ENCODE measurements around the gene LAMTOR4.

The LAMTOR4 gene

DNA sequence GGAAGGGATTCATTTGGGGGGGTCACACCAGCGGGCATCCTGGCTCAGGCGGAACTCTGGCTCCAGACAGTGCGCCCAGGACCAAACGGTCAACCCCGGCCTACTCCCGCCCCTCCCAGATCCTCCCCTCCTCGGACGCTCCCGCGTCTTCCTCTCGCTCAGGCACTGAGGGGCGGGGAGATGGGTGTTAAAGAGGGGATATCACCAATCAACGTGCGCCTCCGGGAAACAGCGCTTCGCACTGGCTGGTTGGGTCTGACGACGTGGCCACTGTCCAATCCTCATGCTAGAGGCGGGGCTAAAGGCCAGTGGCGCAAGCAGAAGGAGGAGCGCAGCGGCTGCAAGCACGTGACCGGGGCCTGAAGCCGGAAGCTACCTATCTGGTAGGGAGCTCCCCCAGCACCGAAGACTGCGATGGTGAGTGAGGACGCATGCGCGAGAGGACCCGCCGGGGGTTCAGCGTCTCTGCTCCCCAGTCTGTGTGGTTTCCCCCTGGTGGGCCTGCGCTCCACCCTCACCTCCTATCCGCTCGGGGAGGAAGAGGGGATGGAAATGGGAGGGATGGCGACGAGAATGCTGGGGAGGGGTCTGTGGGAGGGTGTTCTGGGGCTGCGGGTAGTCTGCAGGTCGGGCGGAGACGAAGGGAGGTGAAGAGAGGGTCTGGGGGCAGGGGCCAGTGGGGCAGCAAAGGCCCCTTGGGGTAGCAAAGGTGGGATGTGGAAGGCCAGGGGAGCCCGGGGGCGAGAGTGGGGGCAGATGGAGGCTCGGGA, at the start of gene LAMTOR4:
LAMTOR4 (plus strand) TSS at position 360 of the 770 bp plus-strand sequence; CDS start at position 415, 55 bp downstream.
- peak; percentile 95 to 99 for DNase-seq (ENCODE audit: extremely low read depth in 1 of 2, low read depth in 1 of 2)

DNA sequence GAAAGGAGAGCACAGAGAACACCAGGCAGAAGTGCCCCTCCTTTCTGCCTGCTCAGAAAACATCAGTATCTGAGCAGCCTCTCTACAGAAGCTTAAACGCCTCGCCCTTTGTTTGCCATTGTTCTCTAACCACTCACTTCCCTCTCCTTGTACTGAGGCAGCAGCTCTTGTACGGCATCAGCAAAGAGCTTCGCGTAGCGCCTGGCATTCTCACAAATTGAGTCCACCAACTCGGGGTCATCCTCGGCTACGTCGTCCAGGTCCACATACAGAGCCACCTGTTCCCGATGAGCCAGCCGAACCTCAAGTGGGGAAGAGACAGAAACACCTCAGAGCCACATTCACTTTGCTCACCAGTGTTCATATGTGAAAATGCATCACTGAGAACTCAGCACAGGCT, 49.3 kb upstream of the LAMTOR4 start:
- no peak for DNase-seq (ENCODE audit: extremely low read depth in 1 of 2, low read depth in 1 of 2)

DNA sequence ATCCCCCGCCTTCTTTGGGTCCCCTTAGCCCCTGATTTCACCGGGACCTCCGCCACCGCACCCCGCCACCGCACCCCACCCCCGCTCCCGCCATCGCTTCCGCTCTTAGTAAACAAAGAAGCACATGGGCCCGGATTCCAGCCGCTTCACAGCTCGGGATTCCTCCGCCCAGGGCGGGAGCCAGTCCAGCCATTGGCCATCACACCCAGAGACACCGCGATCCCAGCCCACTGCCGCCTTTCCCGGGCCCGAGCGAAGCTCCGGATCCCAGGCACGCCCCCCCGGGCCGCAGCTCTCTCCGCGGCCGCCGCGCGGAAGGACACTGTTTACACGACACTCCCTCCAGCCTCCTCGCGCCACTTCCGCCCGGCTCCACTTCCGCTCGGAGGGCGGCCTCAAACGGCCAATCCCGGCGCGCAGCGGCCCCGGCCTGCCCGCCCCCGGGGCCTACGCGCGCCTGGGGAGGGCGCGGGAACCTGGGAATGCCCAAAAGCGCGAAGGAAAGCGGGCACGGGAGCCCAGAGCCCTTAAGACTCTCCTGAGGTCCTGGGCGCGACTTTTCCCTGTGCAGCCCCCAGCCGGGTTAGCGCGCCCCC, 48.2 kb upstream of the LAMTOR4 start:
- DNase-seq (ENCODE audit: extremely low read depth in 1 of 2, low read depth in 1 of 2), result peak; percentile 71 to 77

DNA sequence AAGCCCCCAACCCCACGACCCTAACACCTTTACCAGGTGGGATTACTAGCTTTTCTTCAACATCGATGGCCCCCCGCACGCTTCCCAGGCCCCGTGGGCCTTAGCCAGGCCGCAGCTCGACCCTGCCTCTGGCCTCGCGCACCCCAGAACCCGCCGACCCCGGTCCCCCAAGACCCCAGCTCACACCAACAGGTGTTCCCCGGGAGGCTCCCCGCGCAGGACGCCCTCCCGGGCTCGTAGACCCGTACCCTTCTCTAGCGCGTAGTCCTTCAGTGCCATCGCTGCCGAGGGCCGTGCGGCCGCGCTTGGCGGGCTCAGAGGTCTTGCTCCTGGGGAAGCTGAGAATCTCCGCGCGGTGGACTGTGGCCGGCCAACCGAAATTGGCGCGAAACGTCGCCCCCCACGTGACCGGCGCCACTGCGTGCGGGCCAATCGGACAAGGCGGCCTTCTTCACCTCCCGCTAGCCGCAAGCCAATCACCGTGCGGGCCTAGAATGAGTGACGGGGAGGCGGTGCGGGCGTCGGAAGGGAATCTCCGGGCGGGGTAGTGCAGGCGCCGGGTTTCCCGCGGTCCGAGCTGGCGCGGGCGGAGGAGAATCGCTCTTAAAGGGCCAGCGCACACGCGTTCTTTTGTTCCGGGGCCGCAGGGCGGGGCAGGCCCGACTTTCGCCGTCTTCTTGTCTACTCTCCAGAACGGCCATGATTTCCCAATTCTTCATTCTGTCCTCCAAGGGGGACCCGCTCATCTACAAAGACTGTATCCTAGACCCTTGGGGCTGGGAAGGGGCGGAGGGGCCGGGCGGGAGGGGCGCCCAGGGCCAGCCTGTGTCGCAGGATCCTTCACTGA, 47.5 kb upstream of the LAMTOR4 start, which contains the start of the genes AP4M1 and MCM7:
AP4M1 (plus strand) TSS at position 628 of the 847 bp plus-strand sequence; CDS start at position 700, 72 bp downstream.
MCM7 (minus strand) TSS at position 382 of the 847 bp plus-strand sequence; CDS start at position 279, 103 bp downstream.
- DNase-seq (ENCODE audit: extremely low read depth in 1 of 2, low read depth in 1 of 2), result peak; percentile 98

DNA sequence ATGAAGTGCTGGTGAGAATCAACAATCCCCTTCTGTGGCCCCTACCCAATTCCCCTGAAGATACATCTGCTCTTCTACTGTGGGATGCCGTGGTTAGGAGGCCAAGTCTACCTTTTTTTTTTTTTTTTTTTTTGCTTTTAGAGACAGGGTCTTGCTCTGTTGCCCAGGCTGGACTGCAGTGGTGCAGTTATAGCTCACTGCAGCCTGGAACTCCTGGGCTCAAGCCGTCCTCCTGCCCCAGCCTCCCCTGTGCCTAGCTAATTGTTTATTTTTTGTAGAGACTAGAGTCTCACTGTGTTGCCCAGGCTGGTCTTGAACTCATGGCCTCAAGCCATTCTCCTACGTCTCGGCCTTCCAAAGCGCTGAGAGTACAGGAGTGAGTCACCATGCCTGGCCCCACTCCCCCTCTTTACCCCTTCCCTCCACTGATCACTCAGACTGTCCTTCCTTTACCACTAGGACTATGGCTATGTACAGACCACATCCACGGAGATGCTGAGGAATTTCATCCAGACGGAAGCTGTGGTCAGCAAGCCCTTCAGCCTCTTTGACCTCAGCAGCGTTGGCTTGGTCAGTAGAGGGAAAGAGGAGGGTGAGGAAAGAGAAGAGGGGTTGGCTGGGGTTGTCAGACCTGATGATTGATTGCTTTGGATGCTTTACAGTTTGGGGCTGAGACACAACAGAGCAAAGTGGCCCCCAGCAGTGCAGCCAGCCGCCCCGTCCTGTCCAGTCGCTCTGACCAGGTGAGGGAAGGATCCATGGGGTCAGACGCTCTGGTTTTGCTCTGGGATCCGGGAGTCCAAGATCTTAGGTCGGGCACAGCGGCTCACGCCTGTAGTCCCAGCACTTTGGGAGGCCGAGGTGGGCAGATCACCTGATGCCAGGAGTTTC, 45.5 kb upstream of the LAMTOR4 start:
- DNase-seq (ENCODE audit: extremely low read depth in 1 of 2, low read depth in 1 of 2), result no peak

DNA sequence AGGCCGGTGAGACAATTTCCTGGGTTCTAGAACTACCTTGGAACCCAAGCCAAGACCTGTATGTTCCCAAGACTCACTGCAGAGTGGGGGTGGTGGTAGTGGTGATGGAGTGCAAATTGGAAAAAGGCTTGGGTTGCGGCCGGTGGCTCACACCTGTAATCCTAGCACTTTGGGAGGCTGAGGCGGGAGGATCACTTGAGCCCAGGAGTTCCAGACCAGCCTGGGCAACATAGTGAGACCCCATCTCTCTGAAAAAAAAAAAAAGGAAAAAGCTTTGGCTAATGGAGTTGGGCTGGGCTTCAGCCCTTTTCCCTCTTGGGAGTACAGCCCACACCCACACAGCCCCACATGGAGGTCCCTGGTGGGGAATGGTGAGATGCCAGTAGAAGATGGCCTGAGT, 43.2 kb upstream of the LAMTOR4 start:
- DNase-seq (ENCODE audit: extremely low read depth in 1 of 2, low read depth in 1 of 2), result no peak

DNA sequence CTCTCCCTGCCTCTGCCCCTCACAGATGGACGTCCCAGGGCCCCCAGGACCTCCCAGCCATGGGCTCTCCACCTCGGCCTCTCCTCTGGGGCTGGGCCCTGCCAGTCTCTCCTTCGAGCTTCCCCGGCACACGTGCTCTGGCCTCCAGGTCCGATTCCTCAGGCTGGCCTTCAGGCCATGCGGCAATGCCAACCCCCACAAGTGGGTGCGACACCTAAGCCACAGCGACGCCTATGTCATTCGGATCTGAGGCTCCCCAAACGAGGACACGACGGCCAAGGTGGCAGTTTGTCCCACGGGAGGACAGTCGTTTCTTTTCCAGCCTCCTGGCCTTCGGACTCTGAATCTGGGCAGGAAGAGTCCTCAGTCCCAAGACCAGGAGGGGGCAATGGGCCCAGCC, 42.1 kb upstream of the LAMTOR4 start:
- no peak for DNase-seq (ENCODE audit: extremely low read depth in 1 of 2, low read depth in 1 of 2)

DNA sequence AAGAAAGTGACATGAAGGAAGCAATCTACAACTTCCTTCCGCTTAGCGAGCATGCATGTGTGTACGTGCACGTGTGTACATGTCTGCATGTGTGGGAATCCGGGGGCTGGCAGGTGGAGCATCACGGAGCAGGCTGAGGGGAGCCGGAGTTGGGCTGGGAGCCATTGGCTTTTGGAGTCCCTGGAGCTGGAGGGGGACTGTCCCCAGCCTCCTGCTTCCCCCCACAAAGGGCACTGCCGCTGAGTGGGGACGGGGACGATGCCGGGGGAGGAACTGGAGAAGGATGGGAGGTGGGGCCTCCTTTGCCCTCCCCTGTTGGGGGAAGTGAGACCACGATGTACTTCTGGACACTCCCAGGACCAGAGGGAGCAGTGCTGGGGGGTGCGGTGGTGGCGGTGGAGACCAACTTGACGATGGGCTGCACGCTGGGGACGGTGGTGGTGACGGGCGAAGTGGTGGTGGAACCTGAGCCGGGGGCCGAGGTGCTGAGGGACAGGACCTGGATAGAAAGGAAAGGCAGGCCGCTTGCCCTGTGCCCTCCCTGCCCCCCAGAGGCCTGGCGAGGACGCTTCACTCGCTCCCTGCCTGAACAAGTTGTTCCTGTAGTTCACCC, 41.5 kb upstream of the LAMTOR4 start:
- no peak for DNase-seq (ENCODE audit: extremely low read depth in 1 of 2, low read depth in 1 of 2)

DNA sequence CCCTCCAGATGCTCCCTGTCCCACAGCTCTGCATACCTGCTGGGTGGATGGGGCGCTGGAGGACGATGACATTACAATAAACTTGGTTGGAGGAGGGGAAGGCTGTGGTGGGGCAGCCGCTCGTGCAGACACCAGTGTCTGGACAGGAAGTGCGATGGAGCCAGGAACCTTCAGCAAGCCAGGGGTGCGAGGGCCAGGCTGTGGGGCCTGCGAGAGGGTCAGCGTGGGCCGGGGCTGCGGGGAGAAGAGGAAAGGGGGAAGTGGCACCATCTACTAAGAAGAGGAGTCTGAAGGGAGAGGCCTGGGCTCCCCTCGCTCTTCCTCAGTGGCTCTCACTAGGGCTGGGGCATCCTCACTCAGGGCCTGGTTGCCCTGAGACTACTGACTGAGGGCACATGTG, 40.8 kb upstream of the LAMTOR4 start:
- no peak for DNase-seq (ENCODE audit: extremely low read depth in 1 of 2, low read depth in 1 of 2)

DNA sequence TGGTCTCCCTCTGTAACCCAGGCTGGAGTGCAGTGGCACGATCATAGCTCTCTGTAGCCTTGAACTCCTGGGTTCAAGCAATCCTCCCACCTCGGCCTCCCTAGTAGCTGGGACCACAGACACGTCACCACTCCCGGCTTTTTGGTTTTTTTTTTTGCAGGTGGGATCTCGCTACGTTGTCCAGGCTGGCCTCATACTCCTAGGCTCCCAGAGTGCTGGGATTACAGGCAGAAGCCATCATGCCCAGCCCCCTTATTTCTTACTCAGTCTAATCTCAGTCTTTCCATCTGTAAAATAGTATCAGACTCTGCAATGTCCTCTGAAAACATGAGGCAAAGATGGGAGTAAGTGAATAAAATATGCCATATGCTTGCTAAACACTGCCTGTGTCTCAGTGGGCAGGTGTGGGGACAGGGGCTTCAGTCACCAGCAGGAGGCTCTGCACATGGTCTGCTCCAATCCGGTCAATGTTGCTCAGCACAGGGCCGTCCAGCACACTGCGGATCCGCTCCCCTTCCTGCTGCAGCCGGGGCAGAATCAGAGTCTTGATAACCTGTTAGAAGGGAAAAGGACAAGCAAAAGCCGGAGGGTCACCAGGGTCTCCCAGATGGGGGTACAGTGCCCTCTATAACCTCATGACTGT, 39.1 kb upstream of the LAMTOR4 start:
- DNase-seq (ENCODE audit: extremely low read depth in 1 of 2, low read depth in 1 of 2), result no peak

DNA sequence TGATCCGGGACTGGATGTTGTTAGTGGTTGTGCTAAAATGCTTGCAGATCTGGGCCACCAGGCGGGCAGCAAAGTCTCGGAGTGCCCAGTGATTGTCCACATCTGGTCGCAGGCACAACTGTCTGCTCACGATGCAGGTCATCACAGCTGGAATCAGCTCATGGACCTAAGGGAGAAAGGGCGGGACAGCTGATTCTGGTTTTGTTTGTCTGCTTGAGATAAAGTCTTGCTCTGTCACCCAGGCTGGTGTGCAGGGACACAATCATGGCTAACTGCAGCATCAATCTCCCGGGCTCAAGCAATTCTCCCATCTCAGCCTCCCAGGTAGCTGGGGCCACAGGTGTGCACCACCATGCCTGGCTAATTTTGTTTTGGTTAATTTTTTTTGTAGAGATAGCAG, 37.6 kb upstream of the LAMTOR4 start:
- no peak for DNase-seq (ENCODE audit: extremely low read depth in 1 of 2, low read depth in 1 of 2)

DNA sequence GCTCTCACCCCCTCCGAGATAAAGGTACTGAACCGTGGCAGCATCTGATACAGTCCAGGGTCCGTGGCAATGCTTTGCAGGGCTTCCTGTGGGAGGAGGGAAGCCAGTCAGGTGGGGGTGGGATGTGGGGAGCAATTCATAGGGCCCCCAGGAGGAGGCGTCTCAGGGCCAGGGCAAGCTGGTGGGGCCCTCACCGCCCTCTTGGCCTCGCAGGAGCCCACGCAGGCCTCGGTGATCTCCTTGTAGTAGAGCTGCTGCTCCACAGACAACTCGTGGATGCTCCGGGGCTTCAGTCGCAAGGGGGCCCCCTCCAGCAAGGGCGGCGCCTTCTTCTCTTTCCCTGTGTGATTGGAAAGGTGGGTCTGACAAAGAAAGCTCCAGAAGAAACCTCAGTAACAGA, 36.8 kb upstream of the LAMTOR4 start:
- no peak for DNase-seq (ENCODE audit: extremely low read depth in 1 of 2, low read depth in 1 of 2)

DNA sequence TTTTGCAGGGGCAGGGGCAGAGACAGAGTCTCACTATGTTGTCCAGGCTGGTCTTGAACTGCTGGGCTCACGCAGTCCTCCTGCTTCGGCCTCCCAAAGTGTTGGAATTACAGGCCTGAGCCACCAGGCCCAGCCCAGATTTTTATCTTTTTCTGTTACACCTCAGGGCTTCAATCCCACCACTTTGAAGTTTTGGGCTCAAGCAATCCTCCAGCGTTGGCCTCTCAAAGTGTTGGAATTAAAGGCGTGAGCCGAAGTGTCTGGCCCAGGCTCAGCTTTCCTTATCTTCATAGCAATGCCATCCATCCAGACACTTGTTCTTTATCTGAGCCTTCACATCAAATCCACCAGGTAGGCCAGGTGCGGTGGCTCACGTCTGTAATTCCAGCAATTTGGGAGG, 33.7 kb upstream of the LAMTOR4 start:
- no peak for DNase-seq (ENCODE audit: extremely low read depth in 1 of 2, low read depth in 1 of 2)

DNA sequence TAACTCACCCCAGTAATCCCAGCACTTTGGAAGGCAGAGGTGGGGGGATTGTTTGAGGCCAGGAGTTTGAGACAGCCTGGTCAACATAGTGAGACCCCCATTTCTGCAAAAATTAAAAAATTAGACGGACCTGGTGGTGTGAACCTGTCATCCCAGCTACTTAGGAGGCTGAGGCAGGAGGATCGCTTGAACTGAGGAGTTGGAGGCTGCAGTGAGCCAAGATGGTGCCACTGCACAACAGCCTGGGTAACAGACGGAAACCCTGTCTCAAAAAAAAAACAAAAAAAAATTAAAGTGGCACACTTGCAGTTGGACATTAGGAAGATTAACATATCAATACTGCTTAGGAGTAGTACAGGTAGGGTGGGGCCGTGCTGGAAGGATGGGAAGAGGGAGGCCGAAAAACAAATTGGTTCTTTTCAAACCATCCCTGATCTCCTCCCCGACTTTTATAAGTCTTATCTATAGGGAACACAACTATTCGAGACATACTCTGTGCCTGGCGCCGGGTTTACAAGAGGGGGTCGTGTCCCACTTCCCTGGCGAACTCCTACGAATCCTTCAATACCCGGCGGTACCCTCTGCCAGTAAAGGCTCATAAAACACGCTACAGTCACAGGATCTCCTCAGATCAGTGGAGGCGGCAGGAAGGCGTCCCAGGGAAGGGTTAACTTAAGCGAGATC, 30.2 kb upstream of the LAMTOR4 start:
- no peak for DNase-seq (ENCODE audit: extremely low read depth in 1 of 2, low read depth in 1 of 2)

DNA sequence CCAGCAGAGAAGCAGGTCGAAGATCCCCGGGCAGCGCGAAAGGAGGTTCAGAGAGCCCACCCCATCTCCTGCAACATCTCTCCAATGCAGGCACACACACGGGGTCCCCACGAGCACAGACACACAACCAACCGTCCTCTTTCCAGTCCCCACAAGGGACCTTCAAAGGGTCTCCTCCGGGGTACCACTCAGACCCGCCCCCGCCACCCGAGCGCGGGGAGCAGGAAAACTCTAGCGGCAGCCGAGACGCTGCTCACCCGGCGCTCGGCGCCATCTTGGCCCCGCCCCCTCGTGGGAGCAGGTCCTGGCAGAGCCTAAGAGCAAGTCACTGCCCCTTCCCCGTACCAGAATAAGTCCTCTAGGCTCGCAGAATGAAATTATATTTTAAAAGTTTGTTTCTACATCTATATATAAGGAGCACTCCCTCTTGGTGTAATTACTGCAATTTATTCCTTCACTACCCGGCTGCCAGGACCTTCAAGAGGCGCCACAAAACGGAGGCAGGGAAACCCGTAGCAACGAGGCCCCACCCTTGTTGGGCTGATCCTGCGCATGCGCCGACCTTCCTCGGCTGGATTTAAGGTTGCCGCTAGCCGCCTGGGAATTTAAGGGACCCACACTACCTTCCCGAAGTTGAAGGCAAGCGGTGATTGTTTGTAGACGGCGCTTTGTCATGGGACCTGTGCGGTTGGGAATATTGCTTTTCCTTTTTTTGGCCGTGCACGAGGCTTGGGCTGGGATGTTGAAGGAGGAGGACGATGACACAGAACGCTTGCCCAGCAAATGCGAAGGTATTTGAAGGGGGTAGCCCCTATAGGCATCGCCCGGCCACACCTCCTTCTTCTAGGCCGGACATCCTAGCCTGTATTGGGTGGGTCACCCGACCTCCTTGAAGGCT, 29.4 kb upstream of the LAMTOR4 start, which contains the start of the genes CNPY4 and TAF6:
CNPY4 (plus strand) TSS at position 563 of the 898 bp plus-strand sequence; CDS start at position 674, 111 bp downstream.
TAF6 (minus strand) TSS at position 287 of the 898 bp plus-strand sequence. CDS start 5,149 bp downstream, outside the sequence.
- peak; percentile 86 to 94 for DNase-seq (ENCODE audit: extremely low read depth in 1 of 2, low read depth in 1 of 2)

DNA sequence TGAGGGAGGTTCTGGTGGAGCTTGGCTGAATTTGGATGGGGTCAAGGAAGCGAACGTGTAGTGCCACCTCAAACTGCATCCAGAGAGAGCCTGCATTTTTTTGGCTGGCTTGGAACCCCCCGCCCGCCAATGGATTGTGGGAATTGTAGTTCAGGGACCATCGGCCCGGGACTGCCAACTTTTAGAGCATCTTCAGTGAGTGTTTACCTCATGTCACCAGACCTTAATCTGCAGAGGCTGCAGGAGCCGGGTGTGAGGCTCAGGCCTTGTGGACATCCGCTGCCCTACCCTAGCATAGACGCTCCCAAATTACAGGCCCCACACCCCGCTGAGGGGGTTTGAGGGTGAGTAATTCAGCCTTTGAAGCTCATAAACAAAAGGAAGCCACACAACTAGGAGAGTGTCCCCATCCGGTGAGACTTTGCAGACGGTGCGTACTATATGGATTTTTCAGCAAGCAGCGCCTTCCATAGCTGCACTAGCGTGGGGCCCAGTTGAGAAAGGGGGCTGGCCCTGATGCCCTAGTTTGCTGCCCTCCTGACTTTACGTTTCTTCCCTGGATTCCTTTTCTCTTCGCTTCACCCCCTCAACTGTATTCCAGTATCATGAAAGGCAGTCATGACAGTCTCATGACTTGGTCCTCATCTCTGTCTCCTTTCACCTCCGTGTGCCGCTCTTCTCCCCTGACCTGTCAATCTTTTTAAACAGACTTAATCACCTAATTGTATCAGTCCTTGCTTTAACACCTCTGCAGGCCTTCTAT, 28.6 kb upstream of the LAMTOR4 start:
- DNase-seq (ENCODE audit: extremely low read depth in 1 of 2, low read depth in 1 of 2), result peak; percentile 38 to 49

DNA sequence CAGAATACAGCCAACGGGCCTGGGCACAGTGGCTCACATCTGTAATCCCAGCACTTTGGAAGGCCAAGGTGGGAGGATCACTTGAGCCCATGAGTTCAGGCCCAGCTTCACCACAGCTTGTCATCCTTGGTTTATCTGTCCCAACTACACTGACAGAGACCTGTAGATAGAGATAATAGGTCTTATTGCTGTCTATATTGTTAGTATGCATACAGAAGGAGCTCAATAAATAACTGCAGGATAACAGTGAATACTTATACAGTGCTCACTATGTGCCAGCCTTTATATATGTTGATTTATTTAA, 28.0 kb upstream of the LAMTOR4 start:
- DNase-seq (ENCODE audit: extremely low read depth in 1 of 2, low read depth in 1 of 2), result no peak
